GM12872 (cell line): Measurements from ENCODE around the gene AGBL4.

Experiments
- CTCF ChIP-seq: IDR thresholded peaks from 3 replicates; pipeline ENCODE4 v1.5.1; 2011; ENCODE audit warnings: low read depth, mild to moderate bottlenecking, low read length, moderate library complexity; ENCODE audit not compliant: insufficient read depth

AGBL4 gene

GRCh38 chr1:48939828-48940227 lies 1083.9 kb downstream of the AGBL4 start:
- TF ChIP-seq CTCF, result no peak

DNA sequence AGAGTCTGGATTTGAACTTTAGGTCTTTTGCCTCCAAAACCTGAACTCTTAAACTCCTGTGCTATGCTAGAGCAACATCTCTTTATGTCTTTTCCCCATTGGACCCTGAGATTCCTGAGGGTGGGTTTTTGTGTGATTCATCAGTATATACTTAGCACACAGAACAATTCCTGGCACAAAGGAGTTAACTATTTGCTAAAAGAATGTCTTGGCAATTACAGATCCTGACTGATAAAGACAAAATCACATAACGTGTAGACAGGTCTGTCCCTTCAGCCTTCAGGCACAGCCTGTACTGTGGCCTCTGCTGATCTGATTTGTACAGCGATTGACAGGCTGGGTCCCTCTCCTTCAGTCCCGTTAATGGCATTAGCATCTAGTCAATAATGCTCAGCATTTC lies 1084.7 kb downstream of the AGBL4 start:
- no peak for TF ChIP-seq CTCF

GRCh38 chr1:48937732-48938131 lies 1086.0 kb downstream of the AGBL4 start:
- no peak for TF ChIP-seq CTCF

DNA sequence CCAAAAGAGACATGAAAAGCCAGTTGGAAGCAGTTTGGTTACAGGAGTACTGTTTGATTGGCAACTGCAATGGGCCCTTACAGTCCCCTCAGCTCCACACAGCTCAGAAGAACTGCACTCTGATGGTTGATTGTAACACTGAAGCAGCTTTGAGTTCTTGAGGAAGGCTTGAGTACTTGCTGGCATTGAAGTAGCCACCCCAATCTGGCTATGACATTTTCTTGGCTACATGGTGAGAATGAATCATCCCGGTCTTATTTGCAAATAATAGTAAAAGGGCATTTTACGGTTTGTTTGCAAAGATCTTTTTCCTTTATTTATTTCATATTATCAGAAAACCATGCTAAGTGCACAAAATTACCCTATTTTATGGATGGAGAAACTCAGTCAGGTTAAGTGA lies 1087.3 kb downstream of the AGBL4 start:
- no peak for TF ChIP-seq CTCF

DNA sequence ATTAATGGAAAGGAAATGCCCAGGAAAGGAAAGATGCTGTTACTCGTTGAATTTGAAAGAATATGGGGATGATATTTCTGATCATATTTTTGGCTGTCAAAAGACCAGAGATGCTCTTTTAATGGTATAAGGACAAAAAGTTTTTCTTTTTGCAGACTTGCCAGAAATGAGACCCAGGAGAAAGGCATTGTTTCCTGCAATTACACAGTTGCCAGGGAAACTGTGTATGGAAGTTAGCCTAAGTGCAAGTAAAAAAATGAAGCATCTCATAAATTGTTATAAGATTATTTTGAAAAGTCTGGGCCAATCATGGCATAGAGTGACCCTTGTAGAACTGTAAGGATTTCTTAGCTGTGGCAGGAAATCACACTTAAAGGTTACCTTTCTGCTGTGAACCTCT lies 1091.4 kb downstream of the AGBL4 start:
- TF ChIP-seq CTCF, result no peak

- TF ChIP-seq CTCF, result no peak
Observed at GRCh38 chr1:48931506-48932192, 1092.1 kb downstream of the AGBL4 start.

DNA sequence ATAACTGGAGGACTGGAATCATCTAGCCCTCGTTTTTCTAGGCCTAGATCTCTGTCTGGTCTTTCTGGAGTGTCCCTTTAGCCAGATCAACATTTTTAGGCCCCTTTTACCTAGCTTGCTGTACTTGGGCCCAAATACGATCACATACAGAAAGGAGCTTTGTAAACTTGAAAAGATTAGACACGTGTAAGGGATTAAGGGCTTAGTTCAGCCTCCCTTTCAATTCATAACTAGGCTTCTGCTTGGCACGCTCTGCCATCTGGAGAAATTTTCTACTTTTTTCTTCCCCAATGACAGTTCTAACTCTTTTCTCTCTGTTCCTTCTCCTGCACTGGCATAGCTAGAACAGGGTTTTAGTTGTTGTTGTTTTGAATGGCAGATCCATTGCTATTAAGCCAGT lies 1093.7 kb downstream of the AGBL4 start:
- no peak for TF ChIP-seq CTCF
